Measurements from ENCODE around the gene MKLN1.
"Not testable (repeated sequence)": the region's sequence is repeated elsewhere in the genome, so short reads cannot be mapped to it uniquely, and the experiment has no call there.

MKLN1 gene

DNA sequence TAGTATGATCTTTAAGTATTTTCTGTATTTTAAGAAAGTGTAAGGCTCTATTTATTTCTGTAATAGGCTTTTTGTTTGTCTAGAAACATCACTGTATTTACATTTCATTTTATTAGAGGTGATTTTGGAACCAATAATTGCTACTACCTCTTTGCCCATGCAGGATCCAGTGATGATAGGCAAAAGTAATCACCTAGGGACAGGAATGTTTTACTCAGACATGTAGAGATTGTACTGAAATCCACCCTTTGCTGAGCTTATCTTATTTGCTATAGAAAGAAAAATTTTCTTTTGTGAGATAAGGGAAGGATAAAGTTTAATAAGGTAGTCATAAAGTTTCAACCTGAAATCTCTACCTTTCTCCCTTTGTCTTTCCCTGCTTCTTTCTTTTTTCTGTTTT lies 73.5 kb downstream of the MKLN1 start:
- no peak for DNase-seq (ENCODE audit: low spot score)

GRCh38 chr7:131403322-131403721 lies 75.6 kb downstream of the MKLN1 start:
- DNase-seq (ENCODE audit: low spot score): no peak

DNA sequence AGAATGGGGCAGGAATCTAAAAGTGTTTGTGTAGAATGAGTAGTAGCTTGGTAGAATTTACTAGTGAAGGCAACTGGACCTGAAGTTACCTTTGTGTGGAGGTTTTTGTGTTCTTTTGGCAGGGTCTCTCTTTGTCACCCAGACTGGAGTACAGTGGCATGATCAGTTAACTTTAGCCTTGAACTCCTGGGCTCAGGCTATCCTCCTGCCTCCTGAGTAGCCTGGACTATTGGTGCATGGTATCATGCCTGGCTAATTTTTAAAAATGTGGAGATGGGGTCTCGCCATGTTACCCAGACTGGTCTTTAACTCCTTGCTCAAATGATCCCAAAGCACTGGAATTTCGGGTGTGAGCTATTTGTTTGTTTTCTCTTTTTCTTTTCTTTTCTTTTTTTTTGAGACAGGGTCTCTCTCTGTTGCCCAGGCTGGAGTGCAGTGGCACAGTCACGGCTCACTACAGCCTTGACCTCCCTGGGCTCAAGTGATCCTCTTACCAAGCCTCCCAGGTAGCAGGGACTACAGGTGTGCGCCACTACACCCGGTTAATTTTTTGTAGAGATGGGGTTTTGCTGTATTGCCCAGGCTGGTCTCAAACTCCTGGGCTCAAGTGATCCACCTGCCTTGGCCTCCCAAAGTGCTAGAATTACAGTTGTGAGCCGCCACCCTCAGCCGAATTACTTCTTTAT lies 76.7 kb downstream of the MKLN1 start:
- DNase-seq (ENCODE audit: low spot score): no peak

- DNase-seq (ENCODE audit: low spot score): no peak
Observed at GRCh38 chr7:131409129-131409766, 81.6 kb downstream of the MKLN1 start.

GRCh38 chr7:131412031-131412430 lies 84.4 kb downstream of the MKLN1 start:
- DNase-seq (ENCODE audit: low spot score): no peak

- no peak for DNase-seq (ENCODE audit: low spot score)
Observed at GRCh38 chr7:131413711-131414110, 86.0 kb downstream of the MKLN1 start.

DNA sequence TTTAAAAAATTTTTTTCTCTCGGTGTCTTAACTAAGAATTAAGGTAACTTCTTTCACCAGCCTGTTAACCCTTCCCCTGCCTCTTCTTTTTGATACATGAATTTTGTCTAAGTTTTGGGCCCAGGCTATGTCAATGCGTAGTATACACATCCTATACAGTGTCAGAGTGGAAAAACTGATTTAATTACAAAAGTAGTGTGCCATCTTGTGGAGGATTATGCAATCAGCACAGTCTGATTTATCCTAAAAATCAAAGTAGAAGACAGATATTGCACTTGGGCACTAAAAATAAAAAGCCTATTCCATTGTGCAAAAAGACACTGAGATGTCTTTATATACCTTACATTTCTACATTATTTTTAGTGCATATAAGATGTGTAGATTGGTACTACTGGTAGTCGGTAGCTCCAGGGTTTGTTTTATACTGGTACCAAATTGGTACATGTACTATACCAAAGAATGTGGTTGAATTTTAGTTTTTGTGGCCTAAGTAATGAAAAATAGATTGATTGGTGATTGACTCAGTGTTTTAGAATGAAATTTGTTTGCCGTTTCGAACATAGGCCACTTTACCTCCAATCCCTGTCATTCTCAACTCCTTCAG lies 96.6 kb downstream of the MKLN1 start:
- peak; percentile 78 for DNase-seq (ENCODE audit: low spot score)

- DNase-seq (ENCODE audit: low spot score): peak; percentile 87
Observed at GRCh38 chr7:131425992-131426391, 98.3 kb downstream of the MKLN1 start.

DNA sequence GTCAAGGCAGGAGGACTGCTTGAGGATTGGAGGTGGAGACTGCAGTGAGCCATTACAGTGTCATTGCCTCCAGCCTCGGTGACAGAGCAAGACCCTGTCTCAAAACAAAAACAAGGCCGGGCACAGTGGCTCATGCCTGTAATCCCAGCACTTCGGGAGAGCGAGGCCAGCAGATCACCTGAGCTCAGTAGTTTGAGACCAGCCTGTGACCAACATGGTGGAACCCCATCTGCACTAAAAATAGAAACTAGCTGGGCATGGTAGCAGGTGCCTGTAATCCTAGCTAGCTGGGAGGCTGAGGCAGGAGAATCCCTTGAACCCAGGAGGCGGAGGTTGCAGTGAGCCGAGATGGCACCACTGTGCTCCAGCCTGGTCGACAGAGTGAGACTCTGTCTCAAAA lies 103.2 kb downstream of the MKLN1 start:
- not testable (repeated sequence) for DNase-seq (ENCODE audit: low spot score)

GRCh38 chr7:131431289-131431688 lies 103.6 kb downstream of the MKLN1 start:
- peak; percentile 93 for DNase-seq (ENCODE audit: low spot score)

GRCh38 chr7:131431756-131432155 lies 104.1 kb downstream of the MKLN1 start:
- no peak for DNase-seq (ENCODE audit: low spot score)

GRCh38 chr7:131436384-131436783 lies 108.7 kb downstream of the MKLN1 start:
- no peak for DNase-seq (ENCODE audit: low spot score)

DNA sequence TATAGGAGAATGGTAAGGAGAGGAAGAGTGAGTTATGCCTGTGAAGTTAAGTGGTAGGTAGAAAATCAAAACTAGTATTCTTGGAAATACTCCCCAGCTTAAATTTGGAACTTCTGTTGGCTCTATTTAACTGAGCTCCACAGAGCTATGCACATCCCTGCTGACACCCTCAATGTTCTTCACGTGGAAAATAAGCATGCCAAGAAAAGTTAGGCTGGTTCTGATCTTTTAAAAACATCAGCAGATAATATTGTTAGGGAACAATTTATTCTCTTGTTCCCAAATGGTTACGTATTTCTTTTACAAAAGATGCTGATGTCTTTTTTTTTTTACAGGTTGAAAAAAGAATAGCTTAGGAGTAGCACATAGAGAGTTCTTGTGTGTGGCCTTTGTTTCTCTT lies 111.3 kb downstream of the MKLN1 start:
- DNase-seq (ENCODE audit: low spot score): no peak

GRCh38 chr7:131443496-131443895 lies 115.8 kb downstream of the MKLN1 start:
- DNase-seq (ENCODE audit: low spot score): no peak

- no peak for DNase-seq (ENCODE audit: low spot score)
Observed at GRCh38 chr7:131444683-131445082, 117.0 kb downstream of the MKLN1 start.

DNA sequence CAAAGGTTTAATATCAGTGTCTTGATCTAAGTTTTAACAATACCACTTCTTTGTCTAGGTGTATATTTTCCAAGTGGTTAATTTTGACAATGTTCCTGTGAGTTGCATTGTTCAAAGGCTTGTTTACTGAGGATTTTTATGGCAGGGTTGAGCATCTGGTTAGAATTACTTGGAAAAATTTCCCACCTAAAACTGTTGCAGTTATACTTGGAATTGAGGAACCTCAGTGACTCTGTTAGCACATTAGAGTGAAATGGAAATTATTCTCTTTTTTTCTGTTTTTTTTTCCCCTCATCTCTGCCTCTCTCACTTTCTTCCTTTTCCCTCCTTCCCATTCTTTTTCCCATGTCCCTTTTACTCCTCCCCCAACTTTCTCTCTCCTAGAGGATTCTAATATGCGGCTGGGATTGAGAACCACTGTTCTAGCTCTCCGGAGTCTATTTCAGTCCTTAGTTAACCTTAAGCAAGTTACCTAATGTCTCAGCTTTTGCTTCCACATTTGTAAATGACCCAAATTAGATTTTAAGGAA lies 121.8 kb downstream of the MKLN1 start:
- DNase-seq (ENCODE audit: low spot score): no peak

DNA sequence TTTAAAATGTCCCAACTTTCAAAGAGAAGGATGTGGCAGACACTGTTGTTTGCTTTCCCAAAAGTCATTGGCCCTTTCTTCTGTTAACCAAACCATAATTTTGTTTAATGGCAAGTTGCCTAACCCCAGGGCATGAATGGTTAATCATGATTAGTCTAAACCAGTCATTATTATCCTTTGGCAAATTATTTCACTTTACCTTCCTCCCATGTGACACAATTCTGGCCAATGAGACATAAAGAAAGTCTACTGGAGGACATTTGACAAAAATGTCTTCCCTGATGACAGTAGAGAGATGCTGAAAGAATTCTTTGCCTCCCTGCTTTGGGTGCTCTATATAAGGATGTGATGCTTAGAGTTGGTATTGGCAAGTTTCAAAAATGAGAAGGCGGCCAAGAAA lies 126.8 kb downstream of the MKLN1 start:
- no peak for DNase-seq (ENCODE audit: low spot score)

GRCh38 chr7:131455001-131455400 lies 127.3 kb downstream of the MKLN1 start:
- no peak for DNase-seq (ENCODE audit: low spot score)

DNA sequence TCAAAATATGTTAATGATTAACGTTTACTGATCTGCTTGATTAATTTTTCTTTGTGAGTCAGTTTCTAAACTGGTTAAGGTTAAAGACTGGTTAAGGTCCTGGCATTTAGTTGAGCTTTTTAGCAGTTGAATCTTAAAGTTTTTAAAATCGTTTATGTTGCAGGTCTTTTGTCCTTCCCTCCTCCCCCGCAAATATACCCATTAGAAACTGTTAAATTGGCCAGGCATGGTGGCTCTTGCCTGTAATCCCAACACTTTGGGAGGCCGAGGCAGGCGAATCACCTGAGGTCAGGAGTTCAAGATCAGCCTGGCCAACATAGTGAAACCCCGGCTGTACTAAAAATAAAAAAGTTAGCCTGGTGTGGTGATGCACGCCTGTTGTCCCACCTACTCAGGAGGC lies 127.9 kb downstream of the MKLN1 start:
- no peak for DNase-seq (ENCODE audit: low spot score)

- DNase-seq (ENCODE audit: low spot score): no peak
Observed at GRCh38 chr7:131456338-131456737, 128.7 kb downstream of the MKLN1 start.

DNA sequence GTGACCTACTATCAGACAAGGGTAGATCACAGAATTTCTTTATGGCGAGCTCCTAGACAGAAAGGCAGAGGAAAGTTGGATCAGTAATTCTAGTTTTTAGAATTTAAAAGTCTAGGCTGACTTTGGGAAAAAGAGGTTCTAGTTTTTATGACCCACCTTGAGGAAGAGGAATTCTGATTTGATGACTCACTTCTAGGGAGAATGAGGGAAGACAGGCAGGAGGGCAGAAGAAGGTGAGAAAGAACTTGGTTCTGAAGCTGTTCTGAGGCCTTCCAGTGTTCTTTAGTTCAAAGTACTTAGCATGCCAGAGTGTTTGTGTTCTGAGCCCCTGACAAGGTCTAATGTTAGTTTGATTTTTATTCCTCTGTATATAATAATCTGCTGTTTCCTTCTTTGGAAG lies 131.6 kb downstream of the MKLN1 start:
- no peak for DNase-seq (ENCODE audit: low spot score)

GRCh38 chr7:131462059-131462458 lies 134.4 kb downstream of the MKLN1 start:
- no peak for DNase-seq (ENCODE audit: low spot score)

DNA sequence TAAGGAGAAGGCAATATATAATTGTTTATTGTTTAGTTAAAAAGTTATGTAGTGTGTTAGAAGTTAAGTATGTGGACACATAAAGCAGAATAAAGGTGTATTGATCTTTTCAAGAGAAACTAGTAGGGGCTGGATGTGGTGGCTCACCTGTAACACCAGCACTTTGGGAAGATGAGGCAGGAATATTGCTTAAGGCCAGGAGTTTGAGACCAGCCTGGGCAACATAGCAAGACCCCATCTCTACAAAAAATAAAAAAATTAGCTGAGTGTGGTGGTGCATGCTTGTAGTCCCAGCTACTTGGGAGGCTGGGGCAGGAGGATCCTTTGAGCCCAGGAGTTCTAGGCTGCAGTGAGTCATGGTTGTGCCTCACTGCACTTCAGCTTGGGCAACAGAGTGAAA lies 135.0 kb downstream of the MKLN1 start:
- not testable (repeated sequence) for DNase-seq (ENCODE audit: low spot score)
